GM18868 (cell line): ENCODE measurements around the gene RHOA.
A peak's percentile ranks its signal among the peaks of the same experiment; 100 is the strongest.
"Not testable (repeated sequence)": the region's sequence is repeated elsewhere in the genome, so short reads cannot be mapped to it uniquely, and the experiment has no call there.

Source experiments
- ATAC-seq: cut with Tn5 transposase; IDR thresholded peaks from one replicate; pipeline ENCODE4 v1.9.1; 2021; ENCODE audit warnings: mild to moderate bottlenecking, moderate library complexity; ENCODE audit not compliant: unreplicated experiment

Gene RHOA

GRCh38 chr3:49412632-49413337, 1.0 kb upstream of the RHOA start:
- no peak for ATAC-seq

- ATAC-seq = peak; percentile 13
Observed at GRCh38 chr3:49411535-49411967, 225 bp downstream of the RHOA start.

- no peak for ATAC-seq
Observed at GRCh38 chr3:49410846-49411534, 786 bp downstream of the RHOA start.

- no peak for ATAC-seq
Observed at GRCh38 chr3:49410066-49410845, 1.5 kb downstream of the RHOA start.

GRCh38 chr3:49406571-49407565, 4.9 kb downstream of the RHOA start:
- no peak for ATAC-seq

- ATAC-seq = not testable (repeated sequence)
Observed at GRCh38 chr3:49405570-49405969, 6.2 kb downstream of the RHOA start.

- no peak for ATAC-seq
Observed at GRCh38 chr3:49403891-49404290, 7.9 kb downstream of the RHOA start.

- no peak for ATAC-seq
Observed at GRCh38 chr3:49401766-49402165, 10.0 kb downstream of the RHOA start.

GRCh38 chr3:49399461-49399860, 12.3 kb downstream of the RHOA start:
- ATAC-seq = no peak

GRCh38 chr3:49397470-49397869, 14.3 kb downstream of the RHOA start:
- ATAC-seq = no peak

GRCh38 chr3:49391310-49391709, 20.5 kb downstream of the RHOA start:
- not testable (repeated sequence) for ATAC-seq

- ATAC-seq = no peak
Observed at GRCh38 chr3:49389297-49389696, 22.5 kb downstream of the RHOA start.

GRCh38 chr3:49388289-49388820, 23.4 kb downstream of the RHOA start:
- ATAC-seq = no peak

- no peak for ATAC-seq
Observed at GRCh38 chr3:49387721-49388120, 24.1 kb downstream of the RHOA start.

- ATAC-seq = no peak
Observed at GRCh38 chr3:49386056-49386756, 25.6 kb downstream of the RHOA start.

- ATAC-seq = no peak
Observed at GRCh38 chr3:49385617-49386016, 26.2 kb downstream of the RHOA start.

- ATAC-seq = no peak
Observed at GRCh38 chr3:49383387-49383786, 28.4 kb downstream of the RHOA start.

- ATAC-seq = no peak
Observed at GRCh38 chr3:49378249-49378895, 33.4 kb downstream of the RHOA start.

- ATAC-seq = no peak
Observed at GRCh38 chr3:49377483-49377882, 34.3 kb downstream of the RHOA start.
